Mammary microvascular endothelial cell (primary cell): Measurements from ENCODE around the gene MAD1L1. TPM values are rescaled to one million over a fixed set of nuclear protein-coding genes. Genes with fewer than 3 reads are reported as not detected.

Experiments
- total RNA-seq: library from RNA; depleted of rRNA; stranded (reverse); fragments of >200 nt; gene quantifications from 2 replicates; pipeline ENCODE4 v1.2.3, GENCODE V29; 2015

MAD1L1 gene
- total RNA-seq = 40.1 and 52.4 TPM in 2 replicates

DNA sequence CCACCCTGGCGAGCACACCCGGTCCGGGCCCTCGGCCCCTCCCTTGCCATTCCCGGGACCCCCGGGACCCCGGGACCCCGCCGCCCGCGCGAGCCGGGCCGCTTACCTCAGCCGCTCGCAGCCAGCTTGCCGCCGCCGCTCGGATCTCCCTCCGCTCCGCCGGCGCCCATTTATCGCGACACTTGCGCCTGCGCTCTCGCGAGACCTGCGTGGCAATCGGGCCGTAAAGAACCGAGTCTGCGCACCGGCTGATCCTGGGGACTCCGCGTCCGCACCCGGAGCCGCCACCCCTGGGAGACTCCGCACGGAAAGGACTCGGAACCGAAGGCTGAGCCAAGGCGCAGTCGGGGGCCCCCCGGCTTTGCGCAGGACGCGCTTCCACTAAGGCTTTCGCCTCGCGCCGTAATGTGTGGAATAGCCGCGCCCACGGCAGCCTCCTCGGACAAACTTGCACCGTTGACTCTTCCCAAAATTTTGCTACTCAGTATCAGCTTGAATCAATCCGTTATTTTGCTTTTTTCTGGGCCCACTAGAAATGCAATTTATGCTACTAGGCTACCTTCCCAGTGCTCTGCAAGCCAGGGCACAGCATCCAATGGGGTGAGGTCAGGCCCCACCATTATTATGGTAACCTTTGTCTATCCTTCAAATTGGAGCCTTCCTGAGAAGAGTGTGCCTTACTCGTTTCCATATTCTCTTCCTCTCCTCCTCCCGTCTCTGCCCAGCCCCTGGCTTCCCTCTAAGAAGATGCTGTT is at the start of gene MAD1L1:
Gene MAD1L1 (minus strand): TSS at position 180 of the 755 bp plus-strand sequence. CDS start 2,812 bp downstream, outside the sequence.

DNA sequence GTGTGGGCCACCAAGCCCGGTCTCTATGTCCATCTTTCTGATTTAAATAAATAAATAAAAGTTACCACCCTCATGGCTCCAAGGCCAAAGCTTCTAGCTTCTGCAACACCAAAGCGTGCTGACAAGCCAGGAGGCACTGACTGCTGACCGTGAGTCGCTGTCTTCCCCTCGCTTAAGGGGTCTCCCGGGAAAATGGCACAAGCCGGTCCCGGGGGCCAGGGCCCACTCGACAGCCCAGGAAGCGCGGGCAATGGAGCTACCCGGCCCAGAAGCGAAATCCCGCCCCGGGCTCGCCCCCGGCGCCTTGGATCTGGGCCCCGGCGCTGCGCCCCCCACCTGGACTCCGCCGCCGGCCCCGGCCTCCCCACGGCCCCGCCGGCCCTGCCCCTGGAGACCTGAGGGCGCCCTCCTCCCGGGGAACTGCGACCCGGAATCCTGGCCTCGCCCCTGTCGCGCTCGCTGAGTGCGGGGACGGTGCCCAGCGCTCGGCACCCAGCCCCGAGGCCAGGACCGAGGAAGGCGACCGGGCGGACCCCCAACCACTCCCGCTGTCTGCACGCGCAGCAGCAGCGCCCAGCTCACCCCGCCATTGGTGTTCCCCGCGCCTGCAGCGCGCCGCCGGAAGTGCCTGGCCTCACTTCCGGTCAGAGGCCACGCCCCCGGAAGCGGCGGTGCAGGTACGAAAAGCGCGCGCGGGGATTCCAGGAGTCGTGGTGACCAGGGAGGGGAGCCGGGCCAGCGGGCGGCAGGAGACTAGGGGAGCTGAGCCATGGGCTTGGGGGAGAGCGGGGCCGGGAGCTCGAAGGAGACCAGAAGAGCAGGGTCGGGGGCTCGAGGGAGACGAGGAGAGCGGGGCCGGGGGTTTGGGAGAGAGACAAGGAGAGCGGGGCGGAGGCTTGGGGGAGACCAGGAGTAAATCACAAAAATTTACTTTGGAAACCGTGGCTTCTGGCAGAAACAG is 9.1 kb upstream of the MAD1L1 start, which contains the start of the genes MRM2 and NUDT1:
Gene MRM2 (minus strand): TSS at position 626 of the 961 bp plus-strand sequence. CDS start 36 bp downstream, at position 590.
Gene NUDT1 (plus strand): TSS at position 647 of the 961 bp plus-strand sequence. CDS start 2,349 bp downstream, outside the sequence.

Other genes with a start within 250 kb of the MAD1L1 start
- 19.5 and 19.7 TPM in 2 replicates for gene MRM2, start 9.3 kb upstream of the MAD1L1 start, total RNA-seq
- 43.9 and 44.4 TPM in 2 replicates for gene NUDT1, start 9.3 kb upstream of the MAD1L1 start, total RNA-seq
- gene SNX8, start 81.5 kb upstream of the MAD1L1 start, total RNA-seq = 33.7 and 34.2 TPM in 2 replicates
- gene EIF3B, start 121.9 kb upstream of the MAD1L1 start, total RNA-seq = 197 and 200 TPM in 2 replicates
- gene CHST12, start 170.7 kb upstream of the MAD1L1 start, total RNA-seq = 16.8 and 17.0 TPM in 2 replicates
- not detected in 2 replicates for gene GRIFIN, start 243.5 kb upstream of the MAD1L1 start, total RNA-seq